Measurements from ENCODE around the gene LAMA2.

DNA sequence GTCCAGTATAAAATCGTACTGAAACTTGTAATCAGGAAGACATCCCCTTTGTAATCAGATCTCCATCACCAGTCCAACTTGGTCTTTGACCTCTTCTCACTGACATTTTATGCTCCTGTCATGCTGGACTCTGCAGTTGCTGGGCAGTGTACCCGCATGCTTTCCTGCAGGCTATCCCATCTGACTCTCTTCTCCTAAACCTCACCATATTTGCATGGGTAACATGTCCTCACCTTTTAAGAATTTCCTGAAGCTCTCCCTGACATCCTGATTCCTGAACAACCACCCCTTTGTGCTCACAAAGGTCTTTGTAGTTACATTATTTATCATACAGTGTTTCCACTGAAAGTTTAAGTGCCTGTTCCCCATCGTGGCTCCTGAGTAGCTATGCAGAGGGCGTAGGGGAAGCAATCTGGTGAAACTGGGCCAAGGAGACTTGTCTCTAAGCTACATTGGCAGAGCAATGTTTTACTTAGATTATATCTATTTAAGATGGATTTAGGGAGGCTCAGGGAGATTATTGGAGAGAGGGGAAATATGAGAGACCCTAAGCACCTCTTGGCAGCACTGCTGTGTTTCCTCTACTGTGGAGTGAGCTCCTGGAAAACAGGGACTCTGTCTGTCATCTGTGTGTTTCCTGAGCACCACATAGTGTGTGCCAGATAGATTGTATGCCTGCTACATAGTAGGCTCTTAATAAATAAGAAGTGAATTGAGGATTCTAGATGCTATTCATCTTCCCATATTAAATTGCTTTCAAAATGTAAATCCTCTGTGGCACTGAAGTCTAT, 124.0 kb downstream of the LAMA2 start:
- no peak for TF ChIP-seq CTCF (IDR thresholded peaks at IDR 0.05)
- no peak for TF ChIP-seq POLR2A (IDR thresholded peaks at IDR 0.05)
- TF ChIP-seq POLR2AphosphoS5 (IDR thresholded peaks at IDR 0.05), result no peak
- no peak for TF ChIP-seq EP300 (IDR thresholded peaks at IDR 0.05)

Measured in sigmoid colon (tissue), 4 donors.